ENCODE results near the gene TCF3. TPM values are rescaled to one million over a fixed set of nuclear protein-coding genes. Genes with fewer than 3 reads are reported as not detected.

TCF3 gene
- total RNA-seq, 1 experiment from 2014 or later, result 95.8 TPM

DNA sequence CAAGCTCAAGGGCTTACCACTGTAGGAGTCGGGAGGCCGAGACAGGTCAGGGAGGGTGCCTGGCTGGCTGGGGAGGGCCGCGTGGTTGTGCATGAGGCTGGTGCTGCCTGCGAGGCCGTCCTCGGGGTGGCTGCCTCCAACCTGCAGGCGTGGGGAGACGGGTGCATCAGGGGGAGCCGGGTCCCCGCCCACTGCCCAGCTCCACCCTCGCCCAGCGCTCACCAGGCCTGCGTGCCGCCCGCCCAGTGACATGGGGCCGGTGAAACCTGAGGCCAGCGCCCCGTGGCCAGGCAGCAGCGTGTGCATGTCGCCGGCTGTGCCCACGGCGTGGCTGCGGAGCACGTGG, 33.3 kb downstream of the TCF3 start:
- DNase-seq, result no peak
- Histone ChIP-seq H3K27me3 (no peaks in the 10 kb centered on the region), H3K36me3 (peaks cover 43% of the 10 kb centered on the region), H3K4me1 (no peaks in the 10 kb centered on the region), H3K9me3 (replicated peaks) (no peaks in the 10 kb centered on the region), H3K27ac (no peak overlapping the region), H3K4me3 (no peak overlapping the region)

DNA sequence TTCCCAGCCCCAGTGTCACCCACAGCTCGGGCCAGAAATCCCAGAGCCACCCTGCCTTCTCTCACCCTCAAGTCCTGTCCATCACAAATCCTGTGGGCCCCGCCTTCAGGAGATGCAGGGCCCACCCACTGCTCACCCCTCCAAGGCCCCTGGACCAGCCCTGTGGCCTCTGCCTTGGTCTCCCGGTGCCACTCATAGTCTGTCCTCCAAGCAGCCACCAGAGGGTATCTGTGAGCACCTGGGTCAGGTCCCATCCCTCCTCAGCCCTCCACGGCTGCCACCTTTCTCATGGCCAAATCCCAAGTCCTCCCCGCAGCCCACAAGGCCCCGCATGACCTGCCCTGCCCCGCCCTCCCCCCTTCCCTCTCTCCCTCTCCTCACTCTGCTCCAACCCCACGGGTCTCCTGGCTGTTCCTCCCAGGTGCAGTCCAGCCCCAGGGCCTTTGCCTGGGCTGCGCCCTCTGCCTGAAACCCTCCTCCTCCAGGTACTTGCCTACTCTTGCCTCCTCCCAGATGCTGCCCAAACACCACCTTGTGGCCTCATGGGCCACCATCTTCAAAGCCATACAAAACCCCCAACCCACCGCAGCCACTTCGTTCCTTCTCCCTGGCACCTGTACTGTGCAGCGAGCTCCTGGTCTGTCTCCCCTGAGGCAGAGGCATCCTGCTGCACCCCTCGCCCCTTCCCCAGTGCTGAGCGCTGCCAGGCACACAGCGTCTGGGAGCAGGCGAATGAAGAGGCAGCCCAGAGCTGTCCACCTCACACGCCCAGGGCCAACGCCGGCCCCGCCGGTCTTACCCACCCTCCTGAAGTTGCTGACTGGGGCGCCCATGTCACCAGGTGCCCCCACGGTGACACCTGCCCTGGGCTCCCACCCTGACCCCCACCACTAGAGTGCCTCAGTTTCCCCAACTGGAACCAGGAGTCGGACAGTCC, 34.0 kb downstream of the TCF3 start:
- peak; percentile 41 for DNase-seq
- Histone ChIP-seq H3K36me3 (peaks cover 50% of the 10 kb centered on the region), H3K9me3 (replicated peaks) (no peaks in the 10 kb centered on the region), H3K27me3 (no peaks in the 10 kb centered on the region), H3K4me3 (no peak overlapping the region), H3K4me1 (no peaks in the 10 kb centered on the region), H3K27ac (no peak overlapping the region)

DNA sequence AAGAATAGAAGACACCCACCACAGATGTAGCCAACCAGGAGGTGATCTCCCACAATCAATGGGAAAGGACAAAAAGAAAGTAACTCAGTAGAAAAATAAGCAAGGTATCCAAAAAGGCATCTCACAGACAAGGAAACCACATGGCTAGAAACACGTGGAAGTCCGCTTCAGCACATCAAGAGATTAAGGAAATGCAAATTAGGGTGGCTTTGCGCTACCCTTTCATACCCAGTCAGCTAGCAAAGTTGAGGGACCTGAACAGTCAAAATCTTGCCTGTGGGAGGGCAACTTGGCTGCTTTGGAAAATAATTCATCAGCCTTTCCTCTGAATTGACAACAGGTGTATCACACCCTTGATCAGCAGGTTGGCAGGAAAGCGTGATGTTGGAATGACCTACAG, 35.5 kb downstream of the TCF3 start:
- Histone ChIP-seq H3K27me3 (no peaks in the 10 kb centered on the region), H3K9me3 (replicated peaks) (no peaks in the 10 kb centered on the region), H3K36me3 (peaks cover 47% of the 10 kb centered on the region), H3K4me1 (no peaks in the 10 kb centered on the region), H3K27ac (no peak overlapping the region), H3K4me3 (no peak overlapping the region)
- DNase-seq, result no peak

DNA sequence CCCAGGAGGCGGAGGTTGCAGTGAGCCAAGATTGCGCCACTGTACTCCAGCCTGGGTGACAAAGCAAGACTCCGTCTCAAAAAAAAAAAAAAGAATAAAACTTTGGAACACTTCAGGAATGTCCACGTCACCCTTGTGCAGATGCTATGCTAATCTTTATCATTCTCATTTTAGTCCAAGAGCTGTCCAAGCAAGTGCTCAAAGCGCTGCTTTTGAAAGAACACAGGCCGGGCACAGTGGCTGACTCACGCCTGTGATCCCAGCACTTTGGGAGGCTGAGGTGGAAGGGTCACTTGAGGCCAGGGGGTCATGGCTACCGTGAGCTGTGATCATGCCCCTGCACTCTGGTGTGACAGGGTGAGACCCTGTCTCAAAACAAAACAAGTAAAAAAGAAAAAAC, 36.0 kb downstream of the TCF3 start:
- Histone ChIP-seq H3K27ac (no peak overlapping the region), H3K27me3 (no peaks in the 10 kb centered on the region), H3K9me3 (replicated peaks) (no peaks in the 10 kb centered on the region), H3K4me1 (no peaks in the 10 kb centered on the region), H3K4me3 (no peak overlapping the region), H3K36me3 (peaks cover 50% of the 10 kb centered on the region)
- no peak for DNase-seq

DNA sequence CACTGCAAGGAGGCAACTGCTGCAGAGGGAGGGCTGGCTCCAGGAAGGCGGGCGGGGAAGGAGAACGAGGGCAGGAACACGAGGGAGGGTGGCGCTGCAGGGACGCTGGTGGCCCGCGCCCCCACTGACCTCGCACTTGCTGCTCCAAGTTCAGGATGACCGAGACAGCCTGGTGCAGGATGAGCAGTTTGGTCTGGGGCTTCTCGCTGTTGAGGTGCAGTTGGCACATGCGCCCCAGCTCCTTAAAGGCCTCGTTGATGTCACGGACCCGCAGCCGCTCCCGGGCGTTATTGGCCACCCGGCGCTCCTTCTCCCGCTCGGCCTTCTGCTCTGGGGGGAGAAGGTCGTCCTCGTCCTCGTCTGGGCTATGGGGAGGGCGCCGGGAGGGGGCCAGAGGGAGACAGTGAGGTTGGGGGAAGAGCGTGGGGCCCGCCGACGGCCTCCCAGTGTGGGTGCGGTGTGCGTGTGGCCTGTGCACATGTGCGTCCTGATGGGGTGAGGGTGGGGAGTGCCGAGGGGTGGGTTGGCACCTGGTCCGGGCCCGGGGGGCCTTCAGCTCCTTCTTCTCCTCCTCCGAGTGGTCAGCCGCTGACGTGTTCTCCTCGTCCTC, 37.2 kb downstream of the TCF3 start:
- Histone ChIP-seq H3K27ac (no peak overlapping the region), H3K27me3 (no peaks in the 10 kb centered on the region), H3K4me1 (no peaks in the 10 kb centered on the region), H3K36me3 (peaks cover 50% of the 10 kb centered on the region), H3K4me3 (no peak overlapping the region), H3K9me3 (replicated peaks) (no peaks in the 10 kb centered on the region)
- DNase-seq, result no peak

DNA sequence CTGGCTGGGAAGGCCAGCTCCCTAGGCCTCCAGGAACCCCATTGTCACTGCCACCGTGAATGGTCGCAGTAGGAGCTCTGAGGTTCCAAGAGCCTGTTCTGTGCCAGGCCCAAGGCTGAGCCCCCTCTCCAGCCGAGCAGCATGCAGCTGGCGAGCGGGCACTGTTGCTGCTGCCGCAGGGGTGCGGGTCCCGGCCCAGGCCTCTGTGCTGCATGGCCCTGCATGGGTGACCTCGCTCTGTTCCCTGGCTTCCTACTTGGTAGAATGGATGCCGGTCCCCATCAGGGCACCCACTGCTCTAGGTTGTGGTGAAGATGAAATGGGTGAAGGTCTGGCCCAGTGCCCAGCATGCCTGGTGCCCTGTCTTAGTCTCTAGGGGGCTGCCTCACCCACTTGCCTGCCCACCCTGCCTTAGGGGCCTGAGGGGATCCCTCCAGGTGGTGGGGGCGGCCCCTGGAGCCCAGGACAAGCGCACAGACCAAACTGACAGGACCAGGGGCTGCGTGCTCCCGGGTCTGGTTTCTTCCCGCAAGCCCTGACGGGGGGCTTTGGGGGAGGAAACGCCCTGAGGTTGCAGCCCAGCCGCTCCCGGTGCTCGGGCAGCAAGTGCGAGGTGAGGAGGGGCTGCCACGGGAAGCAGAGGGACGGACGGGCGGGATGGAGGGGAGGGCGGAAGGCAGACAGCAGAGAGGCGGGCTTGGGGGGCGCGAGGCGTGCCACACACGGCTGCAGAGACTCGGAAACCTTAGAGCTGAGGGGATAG, 38.4 kb downstream of the TCF3 start:
- no peak overlapping the region for H3K27ac ChIP-seq
- no peaks in the 10 kb centered on the region for H3K9me3 ChIP-seq (replicated peaks)
- no peak overlapping the region for H3K4me3 ChIP-seq
- no peaks in the 10 kb centered on the region for H3K27me3 ChIP-seq
- no peaks in the 10 kb centered on the region for H3K4me1 ChIP-seq
- no peak for DNase-seq
- peaks cover 50% of the 10 kb centered on the region for H3K36me3 ChIP-seq

DNA sequence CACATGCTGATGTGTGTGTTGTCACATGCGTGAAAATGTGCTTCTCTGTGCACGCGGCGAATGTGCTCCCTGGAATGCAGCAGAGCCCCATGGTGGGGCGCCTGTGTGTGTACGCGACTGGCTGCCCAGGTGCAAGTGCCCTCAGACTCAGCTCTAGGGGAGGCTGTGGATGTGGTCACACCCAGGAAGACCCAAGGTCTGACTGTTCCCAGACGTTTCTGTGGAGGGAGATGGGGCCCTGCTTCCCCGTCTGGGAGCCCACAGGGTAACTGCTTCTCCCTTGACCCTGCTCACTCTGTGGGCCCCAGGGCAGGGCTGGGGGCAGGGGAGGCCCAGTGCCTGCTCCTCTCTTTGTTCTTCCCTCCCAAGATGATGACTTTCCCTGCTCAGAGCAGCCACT, 39.3 kb downstream of the TCF3 start:
- Histone ChIP-seq H3K9me3 (replicated peaks) (no peaks in the 10 kb centered on the region), H3K27me3 (no peaks in the 10 kb centered on the region), H3K36me3 (peaks cover 44% of the 10 kb centered on the region), H3K4me3 (no peak overlapping the region), H3K4me1 (no peaks in the 10 kb centered on the region), H3K27ac (no peak overlapping the region)
- no peak for DNase-seq

DNA sequence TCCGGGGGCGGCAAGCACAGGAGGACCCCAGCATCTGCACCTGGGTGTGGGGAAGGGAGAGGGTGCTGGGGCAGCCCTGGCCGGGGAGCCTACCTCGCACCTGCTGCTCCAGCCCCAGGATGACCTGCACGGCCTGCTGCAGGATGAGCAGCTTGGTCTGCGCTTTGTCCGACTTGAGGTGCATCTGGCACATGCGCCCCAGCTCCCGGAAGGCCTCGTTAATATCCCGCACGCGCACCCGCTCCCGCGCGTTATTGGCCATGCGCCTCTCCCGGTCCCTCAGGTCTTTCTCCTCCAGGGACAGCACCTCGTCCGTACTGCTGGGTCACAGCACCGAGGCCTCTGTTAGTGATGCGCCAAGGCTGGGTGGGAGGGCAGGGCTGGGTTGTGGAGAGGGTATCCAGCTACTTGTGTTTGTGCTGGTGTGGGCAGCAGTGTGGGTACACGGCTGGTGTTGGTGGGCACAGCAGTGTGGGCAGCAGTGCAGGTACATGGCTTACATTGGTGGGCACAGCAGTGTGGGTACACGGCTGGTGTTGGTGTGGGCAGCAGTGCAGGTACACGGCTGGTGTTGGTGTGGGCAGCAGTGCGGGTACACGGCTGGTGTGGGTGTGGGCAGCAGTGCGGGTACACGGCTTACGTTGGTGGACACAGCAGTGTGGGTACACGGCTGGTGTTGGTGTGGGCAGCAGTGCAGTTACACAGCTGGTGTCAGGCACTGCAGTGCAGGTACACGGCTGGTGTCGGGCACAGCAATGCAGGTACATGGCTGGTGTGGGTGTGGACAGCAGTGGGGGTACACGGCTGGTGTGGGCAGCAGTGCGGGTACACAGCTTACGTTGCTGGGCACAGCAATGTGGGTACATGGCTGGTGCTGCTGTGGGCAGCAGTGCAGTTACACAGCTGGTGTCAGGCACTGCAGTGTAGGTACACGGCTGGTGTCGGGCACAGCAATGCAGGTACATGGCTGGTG, 40.0 kb downstream of the TCF3 start:
- DNase-seq, result no peak
- no peak overlapping the region for H3K4me3 ChIP-seq
- no peaks in the 10 kb centered on the region for H3K9me3 ChIP-seq (replicated peaks)
- peaks cover 37% of the 10 kb centered on the region for H3K36me3 ChIP-seq
- no peaks in the 10 kb centered on the region for H3K4me1 ChIP-seq
- H3K27ac ChIP-seq, result no peak overlapping the region
- H3K27me3 ChIP-seq, result no peaks in the 10 kb centered on the region

DNA sequence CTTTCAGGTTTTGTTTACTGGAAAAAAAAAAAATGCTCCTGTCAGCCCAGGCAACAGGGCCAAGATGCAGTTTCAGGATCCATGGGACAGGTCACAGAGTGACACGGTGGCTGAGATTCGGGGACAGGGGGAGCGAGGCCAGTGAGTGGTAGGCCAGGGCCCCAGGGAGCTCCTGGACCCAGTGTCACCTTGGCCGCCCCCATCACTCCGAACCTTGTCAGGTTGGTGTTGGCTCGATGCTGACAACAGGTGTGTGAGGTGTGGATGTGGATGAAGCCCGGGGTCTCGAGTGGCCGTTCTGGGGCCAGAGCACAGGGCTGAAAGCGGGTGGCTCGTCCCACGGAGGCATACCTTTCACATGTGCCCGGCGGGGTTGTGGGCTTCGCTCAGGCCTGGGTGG, 41.1 kb downstream of the TCF3 start:
- DNase-seq, result no peak
- Histone ChIP-seq H3K27ac (no peak overlapping the region), H3K27me3 (no peaks in the 10 kb centered on the region), H3K36me3 (peaks cover 30% of the 10 kb centered on the region), H3K9me3 (replicated peaks) (no peaks in the 10 kb centered on the region), H3K4me3 (no peak overlapping the region), H3K4me1 (no peaks in the 10 kb centered on the region)

DNA sequence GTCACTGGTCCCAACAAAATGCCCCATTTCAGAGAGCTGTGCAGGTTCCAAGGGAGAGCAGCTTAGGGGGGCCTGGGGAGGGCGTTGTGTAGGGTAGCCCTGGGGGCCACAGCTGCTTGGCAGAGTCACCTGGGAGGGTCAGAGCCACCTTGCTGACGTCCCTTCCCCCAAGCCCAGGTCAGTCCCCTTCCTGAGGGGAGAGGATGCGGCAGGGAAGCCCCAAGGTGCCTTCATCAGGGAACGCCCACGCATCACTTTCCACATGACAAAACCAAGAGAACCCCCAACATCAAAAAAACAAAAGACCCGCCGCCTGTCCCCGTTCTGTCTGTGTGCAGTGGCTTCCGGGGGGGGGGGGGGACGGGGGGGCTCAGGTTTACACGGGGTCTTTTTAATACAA, 41.8 kb downstream of the TCF3 start:
- Histone ChIP-seq H3K27me3 (no peaks in the 10 kb centered on the region), H3K9me3 (replicated peaks) (no peaks in the 10 kb centered on the region), H3K36me3 (peaks cover 22% of the 10 kb centered on the region), H3K27ac (no peak overlapping the region), H3K4me3 (no peak overlapping the region), H3K4me1 (no peaks in the 10 kb centered on the region; the same call in 1 of the 2 replicates)
- no peak for DNase-seq

DNA sequence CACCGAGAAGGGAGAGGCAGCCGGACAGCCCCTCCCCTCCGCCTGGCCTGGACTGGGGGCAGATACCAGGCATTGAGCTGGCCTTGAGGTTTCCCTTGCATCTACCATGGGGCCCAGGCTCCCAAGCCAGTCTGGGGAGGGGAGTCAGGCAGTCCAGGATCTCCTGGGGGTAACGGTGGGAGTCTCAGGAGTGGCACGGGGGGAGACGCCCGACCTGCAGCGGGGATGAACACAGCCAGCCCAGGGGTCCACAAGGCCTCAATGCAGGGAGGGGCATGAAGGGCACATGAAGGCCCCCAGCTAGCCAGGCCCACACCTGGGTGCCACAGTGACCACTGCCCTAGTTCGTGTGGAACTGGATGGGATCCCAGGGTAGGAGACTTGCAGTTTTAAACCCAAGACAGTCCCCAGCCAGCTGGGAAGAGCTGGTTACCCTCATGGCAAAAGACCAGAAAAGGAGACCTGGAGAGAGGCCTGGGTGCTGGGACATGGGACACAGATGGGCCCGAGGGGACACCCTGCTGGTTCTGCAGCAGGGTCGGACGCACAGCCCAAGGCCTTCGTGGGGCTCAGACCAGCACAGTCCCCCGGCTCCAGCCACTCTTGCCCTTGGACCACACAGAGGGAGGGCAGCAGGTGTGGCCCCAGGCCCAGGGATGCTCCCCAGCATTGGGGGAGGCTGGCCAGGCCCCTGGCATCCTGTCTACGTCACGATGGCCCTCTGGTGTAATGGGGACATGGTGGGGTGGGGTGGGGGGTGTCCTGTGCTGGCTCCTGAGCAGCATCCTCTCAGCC, 42.5 kb downstream of the TCF3 start:
- no peak for DNase-seq
- no peak overlapping the region for H3K27ac ChIP-seq
- H3K4me1 ChIP-seq, result no peaks in the 10 kb centered on the region; the same call in 1 of the 2 replicates
- H3K27me3 ChIP-seq, result no peaks in the 10 kb centered on the region
- H3K36me3 ChIP-seq, result peaks cover 15% of the 10 kb centered on the region
- no peak overlapping the region for H3K4me3 ChIP-seq
- no peaks in the 10 kb centered on the region for H3K9me3 ChIP-seq (replicated peaks)

DNA sequence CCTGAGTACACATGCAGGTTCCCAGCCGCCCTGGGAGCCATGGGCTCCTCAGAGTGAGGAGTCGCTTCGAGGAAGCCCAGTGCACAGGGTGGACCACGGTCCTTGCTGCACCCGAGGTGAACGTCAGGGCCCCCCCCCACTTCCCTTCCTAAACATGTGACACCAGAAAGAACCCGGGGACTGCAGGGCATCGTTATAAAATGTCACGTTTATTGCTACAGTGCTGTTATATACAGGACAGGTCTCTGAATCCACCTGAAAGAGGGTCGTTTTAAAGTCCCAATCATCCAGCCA, 43.4 kb downstream of the TCF3 start:
- Histone ChIP-seq H3K4me1 (no peaks in the 10 kb centered on the region; the same call in 1 of the 2 replicates), H3K9me3 (replicated peaks) (no peaks in the 10 kb centered on the region), H3K27me3 (no peaks in the 10 kb centered on the region), H3K27ac (no peak overlapping the region), H3K4me3 (no peak overlapping the region), H3K36me3 (peaks cover 10% of the 10 kb centered on the region)
- DNase-seq, result no peak

DNA sequence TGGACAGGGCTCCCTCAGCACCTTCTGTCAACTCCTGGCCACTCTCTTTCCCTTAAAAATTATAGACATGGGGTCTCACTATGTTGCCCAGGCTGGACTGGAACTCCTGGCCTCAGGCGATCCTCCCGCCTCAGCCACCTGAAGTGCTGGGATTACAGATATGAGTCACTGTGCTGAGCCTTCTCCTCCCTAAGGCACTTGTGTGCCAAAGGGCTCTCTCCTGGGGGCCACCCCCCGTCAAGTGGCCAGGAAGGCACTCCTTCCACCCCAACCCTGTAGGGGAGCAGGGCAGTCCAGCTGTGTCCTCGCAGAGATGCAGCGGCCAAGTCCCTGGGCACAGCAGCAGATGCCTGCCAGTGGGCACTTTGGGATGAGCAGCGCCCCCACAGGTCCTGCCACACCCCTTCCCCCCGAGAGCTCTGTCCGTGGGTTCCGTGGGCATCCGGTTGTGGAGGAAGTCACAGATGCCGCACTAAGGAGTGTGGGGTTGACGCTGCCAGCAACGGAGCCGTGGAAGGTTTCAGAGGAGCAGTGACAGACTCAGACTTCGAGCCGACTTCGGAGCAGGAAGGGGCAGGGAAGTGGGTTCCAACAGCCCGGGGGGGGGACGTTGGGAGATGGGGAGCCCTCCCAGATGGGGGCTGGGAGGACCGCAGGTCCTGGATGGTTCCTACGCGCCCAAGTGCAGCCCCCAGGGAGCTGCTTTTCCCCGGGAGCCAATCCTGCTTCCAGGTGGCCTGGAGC, 43.9 kb downstream of the TCF3 start:
- Histone ChIP-seq H3K36me3 (peaks cover 5% of the 10 kb centered on the region), H3K4me3 (no peak overlapping the region), H3K9me3 (replicated peaks) (no peaks in the 10 kb centered on the region), H3K27me3 (no peaks in the 10 kb centered on the region), H3K4me1 (no peaks in the 10 kb centered on the region; the same call in 1 of the 2 replicates), H3K27ac (no peak overlapping the region)
- no peak for DNase-seq
